GM18505 (cell line): ENCODE results near the gene OR51F1.
"Not testable (repeated sequence)": the region's sequence is repeated elsewhere in the genome, so short reads cannot be mapped to it uniquely, and the experiment has no call there.

Experiments
- ATAC-seq: cut with Tn5 transposase; IDR thresholded peaks from one replicate; pipeline ENCODE4 v1.9.1; 2021; ENCODE audit not compliant: unreplicated experiment
- POLR2A ChIP-seq: IDR thresholded peaks from 4 replicates; pipeline ENCODE4 v1.6.1; 2011; ENCODE audit warnings: borderline replicate concordance; ENCODE audit not compliant: insufficient read depth, insufficient read length; ENCODE audit errors: extremely low read depth

OR51F1 gene

DNA sequence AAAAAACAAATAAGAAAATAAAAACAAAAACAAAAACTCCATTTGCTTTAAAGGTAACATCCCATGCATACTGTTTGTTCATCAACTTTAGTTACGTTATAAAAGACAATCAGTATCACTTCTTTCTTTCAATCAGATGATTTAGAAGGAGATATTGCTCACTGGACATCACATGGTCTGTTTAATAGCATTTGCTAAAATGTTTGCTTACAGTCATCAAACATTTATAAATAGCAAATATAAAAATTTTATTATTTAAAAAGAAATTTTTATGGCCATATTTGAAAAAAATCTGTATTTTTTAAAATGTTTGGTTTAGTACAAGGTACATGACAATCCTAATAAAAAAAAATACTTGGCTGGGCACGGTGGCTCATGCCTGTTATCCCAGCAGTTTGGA is 42.6 kb downstream of the OR51F1 start:
- no peak for ATAC-seq

GRCh38 chr11:4722616-4723534 is 46.9 kb downstream of the OR51F1 start:
- not testable (repeated sequence) for ATAC-seq

More for the DNA sequence above, 42.6 kb downstream of the OR51F1 start:
- TF ChIP-seq POLR2A = no peak
